Suprapubic skin (tissue), 3 donors: ENCODE data around the gene ENTREP3.
A peak's percentile ranks its signal among the peaks of the same experiment; 100 is the strongest.

ENCODE experiments used
- CTCF ChIP-seq, 2 donors: fragments of 200-600 bp in 1 of 2; fragments of 450-650 bp in 1 of 2; sonication (generic) in 1 of 2; IDR thresholded peaks; one replicate each; pipeline ENCODE4 v1.5.1; 2016 to 2019; ENCODE audit warnings: antibody characterized with exemption in 2 of 2, mild to moderate bottlenecking in 1 of 2, moderate library complexity in 1 of 2
- POLR2AphosphoS5 ChIP-seq, 3 donors: sonication (generic); formaldehyde crosslinking; IDR thresholded peaks; one replicate each; pipeline ENCODE4 v1.6.1; 2017; ENCODE audit warnings: antibody characterized with exemption in 3 of 3

- TF ChIP-seq CTCF (IDR thresholded peaks at IDR 0.05): no peak
- TF ChIP-seq POLR2AphosphoS5 (IDR thresholded peaks at IDR 0.05): peak in 1 of 3 donors; percentile 78
Measured at GRCh38 chr1:155208541-155209311, 46.6 kb downstream of the ENTREP3 start, which contains the start of gene MTX1.
